Posterior vena cava (tissue), 2 donors: Measurements from ENCODE around the gene PPARA. TPM values are rescaled to one million over a fixed set of nuclear protein-coding genes. Genes with fewer than 3 reads are reported as not detected.
"Not testable (repeated sequence)": the region's sequence is repeated elsewhere in the genome, so short reads cannot be mapped to it uniquely, and the experiment has no call there.

Source experiments
- DNase-seq: peaks from one replicate; pipeline ENCODE4 v3.0.0-alpha.2; 2020; ENCODE audit warnings: low spot score
- intact Hi-C, 2 donors: fragments of 100-400 bp; cut with DNase I; formaldehyde crosslinking; loops; one replicate each; pipeline versions ENCODE4 v1.14.1 to v1.14.2; 2022 to 2023
- total RNA-seq, 2 donors: library from RNA; stranded (reverse); fragmentation: NEBNext Ultra II Directional; extraction: Animal tissue kit (Norgen Biotek cat#: 25700); gene quantifications; one replicate each; pipeline ENCODE4 v1.2.1, GENCODE V29; 2021
- donor health status: DM: yes; HTN: yes; CAD: no.
- donor health status: DM: yes; HTN: yes; CAD: no.

The PPARA gene
- total RNA-seq, 2 donors from 2014 or later: 22.8 to 27.7 TPM

GRCh38 chr22:46123694-46124382, 26.5 kb upstream of the PPARA start:
- intact Hi-C loops: loop anchor here (5.0 to 10.0 kb wide), 2 partner anchors 188 to 421 kb away; no protein-coding TSS in a partner anchor
- DNase-seq: no peak

- intact Hi-C loops: loop anchor here (5.0 to 10.0 kb wide), 2 partner anchors 188 to 420 kb away; no protein-coding TSS in a partner anchor
- DNase-seq: no peak
Observed at GRCh38 chr22:46124383-46125144, 25.8 kb upstream of the PPARA start.

- no peak for DNase-seq
- intact Hi-C loops: loop anchor here (5.0 to 10.0 kb wide), 2 partner anchors 187 to 419 kb away; no protein-coding TSS in a partner anchor
Observed at GRCh38 chr22:46125311-46125710, 25.0 kb upstream of the PPARA start.

- no peak for DNase-seq
- intact Hi-C loops: loop anchor here (5.0 to 10.0 kb wide), 2 partner anchors 186 to 419 kb away; no protein-coding TSS in a partner anchor
Observed at GRCh38 chr22:46125816-46126765, 24.2 kb upstream of the PPARA start.

- intact Hi-C loops: loop anchor here (5.0 to 10.0 kb wide), 2 partner anchors 185 to 418 kb away; no protein-coding TSS in a partner anchor
- no peak for DNase-seq
Observed at GRCh38 chr22:46126853-46127385, 23.4 kb upstream of the PPARA start.

- DNase-seq: no peak
- intact Hi-C loops: loop anchor here (5.0 to 10.0 kb wide), 2 partner anchors 185 to 417 kb away; no protein-coding TSS in a partner anchor
Observed at GRCh38 chr22:46127556-46127955, 22.8 kb upstream of the PPARA start.

GRCh38 chr22:46128606-46129005, 21.7 kb upstream of the PPARA start:
- intact Hi-C loops: loop anchor here (5.0 to 10.0 kb wide), 2 partner anchors 184 to 416 kb away; no protein-coding TSS in a partner anchor
- DNase-seq: no peak

GRCh38 chr22:46129390-46130041, 20.8 kb upstream of the PPARA start:
- DNase-seq: peak; percentile 93
- intact Hi-C loops: loop anchor here (5.0 to 10.0 kb wide), 2 partner anchors 183 to 415 kb away; no protein-coding TSS in a partner anchor

GRCh38 chr22:46131151-46131587, 19.2 kb upstream of the PPARA start:
- intact Hi-C loops: no loop called here
- no peak for DNase-seq

GRCh38 chr22:46132193-46132829, 18.0 kb upstream of the PPARA start:
- DNase-seq, intact Hi-C loops: not testable (repeated sequence)

- intact Hi-C loops: no loop called here
Observed at GRCh38 chr22:46132830-46133587, 17.3 kb upstream of the PPARA start.

GRCh38 chr22:46133588-46133855, 16.8 kb upstream of the PPARA start:
- no peak for DNase-seq
- intact Hi-C loops: no loop called here

More at GRCh38 chr22:46132830-46133587, 17.3 kb upstream of the PPARA start:
- DNase-seq: no peak

- intact Hi-C loops: no loop called here
- DNase-seq: no peak
Observed at GRCh38 chr22:46134111-46134705, 16.1 kb upstream of the PPARA start.

- intact Hi-C loops: no loop called here
- DNase-seq: no peak
Observed at GRCh38 chr22:46135611-46136485, 14.5 kb upstream of the PPARA start.

GRCh38 chr22:46136486-46137217, 13.7 kb upstream of the PPARA start:
- no peak for DNase-seq
- intact Hi-C loops: no loop called here
